SK-N-SH treated with all-trans-retinoic acid at 6 μM for 48 hours (cell line): ENCODE results near the gene CBX1.
"Not testable (repeated sequence)": the region's sequence is repeated elsewhere in the genome, so short reads cannot be mapped to it uniquely, and the experiment has no call there.

Experiments
- ATAC-seq: fragments of 200-7000 bp; cut with Tn5 transposase; 3 replicates; pipeline ENCODE4 v1.9.1; 2020; ENCODE audit warnings: mild to moderate bottlenecking, moderate library complexity
- ARNTL ChIP-seq: fragments of 450-650 bp; formaldehyde crosslinking; IDR thresholded peaks from 2 replicates; pipeline ENCODE4 v1.5.0; 2020; ENCODE audit warnings: low read depth, mild to moderate bottlenecking, moderate library complexity, borderline replicate concordance
- BACH2 ChIP-seq: fragments of 250-450 bp; sonication (Bioruptor Pico); IDR thresholded peaks from 2 replicates; pipeline ENCODE4 v1.9.0; 2021; ENCODE audit warnings: mild to moderate bottlenecking, borderline replicate concordance
- CREB5 ChIP-seq: fragments of 250-450 bp; sonication (Bioruptor Pico); IDR thresholded peaks from 2 replicates; pipeline ENCODE4 v1.5.1; 2020; ENCODE audit warnings: low read depth, mild to moderate bottlenecking, moderate library complexity
- CSDC2 ChIP-seq: fragments of 250-450 bp; sonication (Bioruptor Pico); IDR thresholded peaks from 2 replicates; pipeline ENCODE4 v1.5.0; 2020; ENCODE audit warnings: mild to moderate bottlenecking, moderate library complexity
- CSRNP3 ChIP-seq: fragments of 250-450 bp; sonication (Bioruptor Pico); IDR thresholded peaks from 2 replicates; pipeline ENCODE4 v1.5.1; 2021; ENCODE audit warnings: mild to moderate bottlenecking, moderate library complexity
- ESRRG ChIP-seq: fragments of 250-450 bp; sonication (Bioruptor Pico); IDR thresholded peaks from 2 replicates; pipeline ENCODE4 v1.6.1; 2021; ENCODE audit warnings: mild to moderate bottlenecking
- GLIS3 ChIP-seq: fragments of 250-450 bp; sonication (Bioruptor Pico); IDR thresholded peaks from 2 replicates; pipeline ENCODE4 v1.5.0; 2020; ENCODE audit warnings: mild to moderate bottlenecking, moderate library complexity
- ISL1 ChIP-seq: fragments of 250-450 bp; sonication (Bioruptor Pico); IDR thresholded peaks from 2 replicates; pipeline ENCODE4 v2.1.2; 2022; ENCODE audit warnings: mild to moderate bottlenecking, moderate library complexity
- OSR1 ChIP-seq: fragments of 250-450 bp; sonication (Bioruptor Pico); IDR thresholded peaks from 2 replicates; pipeline ENCODE4 v1.8.0; 2022; ENCODE audit warnings: moderate library complexity, mild to moderate bottlenecking, inconsistent platforms
- POU6F1 ChIP-seq: fragments of 250-450 bp; sonication (Bioruptor Pico); IDR thresholded peaks from 2 replicates; pipeline ENCODE4 v1.8.0; 2021; ENCODE audit warnings: low read depth, mild to moderate bottlenecking, moderate library complexity, borderline replicate concordance
- RARB ChIP-seq: fragments of 250-450 bp; sonication (Bioruptor Pico); IDR thresholded peaks from 2 replicates; pipeline ENCODE4 v1.8.0; 2021; ENCODE audit warnings: mild to moderate bottlenecking, moderate library complexity
- SNAI2 ChIP-seq: fragments of 250-450 bp; sonication (Bioruptor Pico); IDR thresholded peaks from 2 replicates; pipeline ENCODE4 v1.5.0; 2020; ENCODE audit warnings: mild to moderate bottlenecking, moderate library complexity
- TCF4 ChIP-seq: fragments of 250-450 bp; sonication (Bioruptor Pico); IDR thresholded peaks from 2 replicates; pipeline ENCODE4 v1.8.0; 2021; ENCODE audit warnings: mild to moderate bottlenecking, moderate library complexity, borderline replicate concordance
- TOX ChIP-seq: fragments of 250-450 bp; sonication (Bioruptor Pico); IDR thresholded peaks from 2 replicates; pipeline ENCODE4 v1.8.0; 2021; ENCODE audit warnings: mild to moderate bottlenecking, moderate library complexity, borderline replicate concordance
- TSHZ2 ChIP-seq: fragments of 250-450 bp; sonication (Bioruptor Pico); IDR thresholded peaks from 2 replicates; pipeline ENCODE4 v1.5.0; 2020; ENCODE audit warnings: mild to moderate bottlenecking, moderate library complexity
- ZFP30 ChIP-seq: fragments of 450-650 bp; formaldehyde crosslinking; IDR thresholded peaks from 2 replicates; pipeline ENCODE4 v1.5.0; 2022; ENCODE audit warnings: mild to moderate bottlenecking, moderate library complexity
- ZNF565 ChIP-seq: fragments of 450-650 bp; formaldehyde crosslinking; conservative IDR thresholded peaks from 2 replicates; pipeline ENCODE4 v1.5.0; 2020; ENCODE audit warnings: low read depth, mild to moderate bottlenecking, moderate library complexity
- ZNF70 ChIP-seq: fragments of 450-650 bp; formaldehyde crosslinking; IDR thresholded peaks from 2 replicates; pipeline ENCODE4 v1.5.0; 2020; ENCODE audit warnings: mild to moderate bottlenecking, moderate library complexity
- ZNF8 ChIP-seq: fragments of 450-650 bp; formaldehyde crosslinking; IDR thresholded peaks from 2 replicates; pipeline ENCODE4 v1.5.0; 2020; ENCODE audit warnings: mild to moderate bottlenecking, moderate library complexity

Gene CBX1

GRCh38 chr17:48084932-48085331 is 16.3 kb downstream of the CBX1 start:
- ATAC-seq, result no peak
- TF ChIP-seq TOX (CRISPR knock-in tag) (no peak), SNAI2 (CRISPR knock-in tag) (no peak), GLIS3 (CRISPR knock-in tag) (no peak), TCF4 (CRISPR knock-in tag) (no peak), ZFP30 (CRISPR knock-in tag) (no peak), OSR1 (CRISPR knock-in tag) (no peak), TSHZ2 (no peak), POU6F1 (no peak), CSDC2 (CRISPR knock-in tag) (no peak), ZNF8 (no peak), BACH2 (CRISPR knock-in tag) (no peak), RARB (CRISPR knock-in tag) (no peak), ZNF70 (CRISPR knock-in tag) (no peak), ARNTL (CRISPR knock-in tag) (no peak), ESRRG (CRISPR knock-in tag) (no peak), CSRNP3 (CRISPR knock-in tag) (no peak), ISL1 (no peak), CREB5 (CRISPR knock-in tag) (no peak)

GRCh38 chr17:48081858-48082257 is 19.4 kb downstream of the CBX1 start:
- no peak for ATAC-seq
- TF ChIP-seq ZFP30 (CRISPR knock-in tag) (no peak), ZNF565 (CRISPR knock-in tag) (no peak), ZNF70 (CRISPR knock-in tag) (no peak), CSRNP3 (CRISPR knock-in tag) (no peak), BACH2 (CRISPR knock-in tag) (no peak), OSR1 (CRISPR knock-in tag) (no peak), ESRRG (CRISPR knock-in tag) (no peak), RARB (CRISPR knock-in tag) (no peak)

- ATAC-seq, result not testable (repeated sequence)
Observed at GRCh38 chr17:48077152-48077551, 24.1 kb downstream of the CBX1 start.

GRCh38 chr17:48074322-48075081 is 26.8 kb downstream of the CBX1 start:
- ATAC-seq, result peak; percentile 93
- TF ChIP-seq ARNTL (CRISPR knock-in tag), result no peak
- no peak for TF ChIP-seq BACH2 (CRISPR knock-in tag)
- no peak for TF ChIP-seq ZNF565 (CRISPR knock-in tag)
- no peak for TF ChIP-seq TCF4 (CRISPR knock-in tag)
- TF ChIP-seq ZNF70 (CRISPR knock-in tag), result no peak
- no peak for TF ChIP-seq ISL1
- no peak for TF ChIP-seq TSHZ2
- TF ChIP-seq ESRRG (CRISPR knock-in tag), result no peak
- no peak for TF ChIP-seq RARB (CRISPR knock-in tag)

GRCh38 chr17:48073566-48074094 is 27.6 kb downstream of the CBX1 start:
- ATAC-seq, result not testable (repeated sequence)

- ATAC-seq, result not testable (repeated sequence)
Observed at GRCh38 chr17:48072811-48073210, 28.5 kb downstream of the CBX1 start.
